ENCODE data around the gene ZBTB40. TPM values are rescaled to one million over a fixed set of nuclear protein-coding genes. Genes with fewer than 3 reads are reported as not detected.
A peak's percentile ranks its signal among the peaks of the same experiment; 100 is the strongest.

ZBTB40 gene
- polyA plus RNA-seq, 2 of the 4 experiments (the other 2 are of a cell fraction) = 6.2 to 7.0 TPM

DNA sequence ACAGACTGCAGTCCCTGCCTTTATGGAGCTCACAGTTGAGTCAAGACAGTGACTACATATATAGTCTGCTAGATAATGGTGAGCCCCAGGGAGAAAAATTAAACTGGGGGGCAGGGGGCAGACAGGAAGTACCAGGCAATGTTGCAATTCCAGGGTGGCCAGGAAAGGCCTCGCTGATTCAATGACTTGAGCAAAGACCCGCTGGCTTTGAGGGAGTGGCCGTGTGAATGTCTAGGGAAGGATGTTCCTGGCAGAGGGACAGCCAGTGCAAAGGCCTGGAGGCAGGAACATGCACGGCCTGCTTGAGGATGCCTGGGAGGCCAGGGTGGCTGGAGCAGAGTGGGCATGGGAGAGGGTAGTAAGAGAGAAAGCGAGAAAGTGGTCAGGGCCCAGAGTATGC is 88.7 kb downstream of the ZBTB40 start:
- POLR2A ChIA-PET = no interaction called here
- DNase-seq (ENCODE audit: low read depth in 1 of 2, low spot score in 1 of 2) = no peak
- no peaks in the 10 kb centered on the region for H3K9me3 ChIP-seq
- CTCF ChIA-PET = no interaction called here
- TF ChIP-seq NFE2L2 (conservative IDR thresholded peaks at IDR 0.05; ENCODE audit: low read length) (no peak), CHD4 (IDR thresholded peaks at IDR 0.05; ENCODE audit: borderline replicate concordance) (no peak), SREBF2 (IDR thresholded peaks at IDR 0.05) (no peak), RFX5 (IDR thresholded peaks at IDR 0.05) (no peak), PHF8 (IDR thresholded peaks at IDR 0.05; ENCODE audit: borderline replicate concordance, low read depth) (no peak), SMC3 (IDR thresholded peaks at IDR 0.05) (no peak), TFCP2L1 (CRISPR knock-in tag; IDR thresholded peaks at IDR 0.05) (no peak), MAZ (IDR thresholded peaks at IDR 0.05; ENCODE audit: borderline replicate concordance, low read depth, low read length) (no peak), ESRRA (IDR thresholded peaks at IDR 0.05; ENCODE audit: borderline replicate concordance, low read length) (no peak), BHLHE40 (IDR thresholded peaks at IDR 0.05; ENCODE audit: low read depth, low read length) (no peak), HOXB13 (CRISPR knock-in tag; IDR thresholded peaks at IDR 0.05; ENCODE audit: low read depth) (no peak), HEYL (CRISPR knock-in tag; IDR thresholded peaks at IDR 0.05) (no peak), HOXB5 (CRISPR knock-in tag; IDR thresholded peaks at IDR 0.05) (no peak)
- TF ChIP-seq, protein P1, sequence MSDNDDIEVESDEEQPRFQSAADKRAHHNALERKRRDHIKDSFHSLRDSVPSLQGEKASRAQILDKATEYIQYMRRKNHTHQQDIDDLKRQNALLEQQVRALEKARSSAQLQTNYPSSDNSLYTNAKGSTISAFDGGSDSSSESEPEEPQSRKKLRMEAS (IDR thresholded peaks at IDR 0.05) = no peak
- no peak overlapping the region for H3K27ac ChIP-seq
- H3K4me3 ChIP-seq = no peak overlapping the region
- WGBS (ENCODE audit: missing lambda C conversion rate) = 58% methylated on average over 5 of the region's 5 CpGs
- H3K4me1 ChIP-seq = no peaks in the 10 kb centered on the region
- H3K4me2 ChIP-seq = no peak overlapping the region
- no peak for FAIRE-seq
- ATAC-seq = no peak

DNA sequence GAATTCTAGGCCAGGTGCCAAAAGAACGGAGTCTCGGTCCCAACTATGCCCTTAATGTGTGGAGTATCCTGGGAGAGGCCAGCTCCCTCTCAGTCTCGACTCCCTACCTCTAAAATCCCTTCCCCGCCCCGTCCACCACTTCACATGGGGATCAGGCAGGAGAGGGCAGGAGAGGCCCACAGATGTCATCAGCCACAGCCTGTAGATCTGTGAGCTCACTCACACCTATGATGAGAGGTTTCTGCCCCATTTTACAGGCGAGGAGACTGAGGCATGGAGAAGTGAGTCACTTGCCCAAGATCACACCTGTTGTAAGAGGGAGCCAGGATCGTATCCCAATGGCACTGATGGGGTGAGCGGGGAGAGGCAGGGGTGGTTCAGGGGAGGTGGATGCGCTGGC is 91.2 kb downstream of the ZBTB40 start:
- no peak overlapping the region for H3K4me3 ChIP-seq
- WGBS (ENCODE audit: missing lambda C conversion rate) = 88% methylated on average over 6 of the region's 9 CpGs
- FAIRE-seq = no peak
- H3K9me3 ChIP-seq = no peaks in the 10 kb centered on the region
- H3K4me2 ChIP-seq = no peak overlapping the region
- H3K27ac ChIP-seq = no peak overlapping the region
- CTCF ChIA-PET = interaction anchor here (0.7 kb wide), 1 partner anchor 21 kb away, joined by 3 read pairs; no protein-coding TSS in a partner anchor
- POLR2A ChIA-PET = no interaction called here
- H3K4me1 ChIP-seq = no peaks in the 10 kb centered on the region
- ATAC-seq = peak in 1 of 2 experiments; percentile 22; a peak in 1 of 6 replicates
- no peak for DNase-seq (ENCODE audit: low read depth in 1 of 2, low spot score in 1 of 2)
- TF ChIP-seq, protein P2, sequence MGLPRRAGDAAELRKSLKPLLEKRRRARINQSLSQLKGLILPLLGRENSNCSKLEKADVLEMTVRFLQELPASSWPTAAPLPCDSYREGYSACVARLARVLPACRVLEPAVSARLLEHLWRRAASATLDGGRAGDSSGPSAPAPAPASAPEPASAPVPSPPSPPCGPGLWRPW (IDR thresholded peaks at IDR 0.05) = no peak
- TF ChIP-seq PHF8 (IDR thresholded peaks at IDR 0.05; ENCODE audit: borderline replicate concordance, low read depth) (no peak), HOXB13 (CRISPR knock-in tag; IDR thresholded peaks at IDR 0.05; ENCODE audit: low read depth) (no peak), JUNB (IDR thresholded peaks at IDR 0.05) (no peak), MYC (IDR thresholded peaks at IDR 0.05; ENCODE audit: borderline replicate concordance, low read length) (no peak)
- TF ChIP-seq, protein P3, sequence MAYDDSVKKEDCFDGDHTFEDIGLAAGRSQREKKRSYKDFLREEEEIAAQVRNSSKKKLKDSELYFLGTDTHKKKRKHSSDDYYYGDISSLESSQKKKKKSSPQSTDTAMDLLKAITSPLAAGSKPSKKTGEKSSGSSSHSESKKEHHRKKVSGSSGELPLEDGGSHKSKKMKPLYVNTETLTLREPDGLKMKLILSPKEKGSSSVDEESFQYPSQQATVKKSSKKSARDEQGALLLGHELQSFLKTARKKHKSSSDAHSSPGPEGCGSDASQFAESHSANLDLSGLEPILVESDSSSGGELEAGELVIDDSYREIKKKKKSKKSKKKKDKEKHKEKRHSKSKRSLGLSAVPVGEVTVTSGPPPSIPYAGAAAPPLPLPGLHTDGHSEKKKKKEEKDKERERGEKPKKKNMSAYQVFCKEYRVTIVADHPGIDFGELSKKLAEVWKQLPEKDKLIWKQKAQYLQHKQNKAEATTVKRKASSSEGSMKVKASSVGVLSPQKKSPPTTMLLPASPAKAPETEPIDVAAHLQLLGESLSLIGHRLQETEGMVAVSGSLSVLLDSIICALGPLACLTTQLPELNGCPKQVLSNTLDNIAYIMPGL (CRISPR knock-in tag; IDR thresholded peaks at IDR 0.05; ENCODE audit: borderline replicate concordance) = no peak

DNA sequence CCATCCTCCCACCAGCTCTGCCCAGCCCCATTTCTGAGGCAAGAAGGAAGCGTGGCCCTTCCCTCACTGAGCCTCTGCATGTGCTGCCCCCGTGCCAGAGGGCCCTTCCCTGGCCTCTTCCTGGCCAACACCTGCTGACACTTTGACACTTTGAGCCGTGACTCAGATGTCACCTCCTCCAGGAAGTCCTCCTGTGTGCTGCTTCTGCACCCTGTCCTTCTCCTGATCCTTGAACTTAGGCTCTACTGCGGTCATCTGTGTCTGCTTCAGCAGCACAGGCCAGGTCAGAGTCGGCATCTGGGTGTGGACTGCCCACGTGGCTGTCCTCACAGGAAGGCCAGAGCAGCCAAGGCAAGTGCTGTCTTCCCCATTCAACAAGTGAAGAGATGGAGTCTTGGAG is 92.0 kb downstream of the ZBTB40 start:
- DNase-seq (ENCODE audit: low read depth in 1 of 2, low spot score in 1 of 2) (no peak), FAIRE-seq (no peak), ATAC-seq (no peak)
- H3K4me1 ChIP-seq = no peaks in the 10 kb centered on the region
- H3K4me2 ChIP-seq = no peak overlapping the region
- TF ChIP-seq ZFP36 (IDR thresholded peaks at IDR 0.05; ENCODE audit: borderline replicate concordance, partially characterized antibody) (peak; percentile 80), KDM5A (IDR thresholded peaks at IDR 0.05) (no peak)
- WGBS (ENCODE audit: missing lambda C conversion rate) = 62% methylated on average over 6 of the region's 6 CpGs
- ChIA-PET CTCF (no interaction called here), POLR2A (no interaction called here)
- no peak overlapping the region for H3K27ac ChIP-seq
- no peaks in the 10 kb centered on the region for H3K9me3 ChIP-seq
- no peak overlapping the region for H3K4me3 ChIP-seq

DNA sequence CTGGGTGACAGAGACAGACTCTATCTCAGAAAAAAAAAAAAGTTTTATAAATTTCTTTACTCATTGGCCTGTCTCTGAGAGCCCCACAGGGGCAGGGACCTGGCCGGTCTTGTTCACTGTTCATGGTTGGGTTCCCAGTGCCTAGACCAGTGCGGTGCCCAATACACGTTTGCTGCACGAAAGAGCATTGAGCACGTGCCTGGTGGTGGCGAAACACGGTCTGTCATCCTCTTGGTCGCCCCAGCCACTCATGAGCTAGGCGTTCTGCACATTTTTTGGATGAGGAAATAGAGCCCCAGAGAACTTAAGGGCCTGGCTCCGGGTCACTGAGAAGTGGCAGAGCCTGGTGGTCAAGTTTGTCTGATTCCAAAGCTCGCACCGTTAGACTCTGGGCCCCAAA is 93.0 kb downstream of the ZBTB40 start:
- ChIA-PET CTCF (interaction anchor here (1.4 kb wide), 1 partner anchor 16 kb away, joined by 3 read pairs; no protein-coding TSS in a partner anchor), POLR2A (no interaction called here)
- FAIRE-seq (no peak), ATAC-seq (no peak), DNase-seq (ENCODE audit: low read depth in 1 of 2, low spot score in 1 of 2) (no peak)
- Histone ChIP-seq H3K27ac (no peak overlapping the region), H3K4me3 (no peak overlapping the region), H3K9me3 (no peaks in the 10 kb centered on the region), H3K4me2 (no peak overlapping the region), H3K4me1 (no peaks in the 10 kb centered on the region)
- TF ChIP-seq GATA3 (IDR thresholded peaks at IDR 0.05; ENCODE audit: borderline replicate concordance) (no peak), CHD2 (IDR thresholded peaks at IDR 0.05; ENCODE audit: low read length, partially characterized antibody) (no peak)
- 90% methylated on average over 9 of the region's 12 CpGs for WGBS (ENCODE audit: missing lambda C conversion rate)
